GM21390 (cell line): ENCODE data around the gene RBP7.
"Not testable (repeated sequence)": the region's sequence is repeated elsewhere in the genome, so short reads cannot be mapped to it uniquely, and the experiment has no call there.

Experiments used
- ATAC-seq: cut with Tn5 transposase; IDR thresholded peaks from one replicate; pipeline ENCODE4 v1.9.1; 2021; ENCODE audit not compliant: unreplicated experiment

The RBP7 gene

GRCh38 chr1:9996624-9997582 lies at the start of gene RBP7:
RBP7 (plus strand) TSS chr1:9997228; CDS start chr1:9997259, 31 bp downstream.
- no peak for ATAC-seq

- ATAC-seq, result no peak
Measured at GRCh38 chr1:9957726-9958125, 39.3 kb upstream of the RBP7 start.

- ATAC-seq, result no peak
Measured at GRCh38 chr1:9960011-9960410, 37.0 kb upstream of the RBP7 start.

- ATAC-seq, result no peak
Measured at GRCh38 chr1:9960706-9961562, 36.1 kb upstream of the RBP7 start.

- ATAC-seq, result no peak
Measured at GRCh38 chr1:9984253-9984652, 12.8 kb upstream of the RBP7 start.

- ATAC-seq, result no peak
Measured at GRCh38 chr1:9985001-9985400, 12.0 kb upstream of the RBP7 start.

GRCh38 chr1:9989773-9990172 lies 7.3 kb upstream of the RBP7 start:
- no peak for ATAC-seq

GRCh38 chr1:9990944-9991343 lies 6.1 kb upstream of the RBP7 start:
- no peak for ATAC-seq

- ATAC-seq, result no peak
Measured at GRCh38 chr1:9992910-9993309, 4.1 kb upstream of the RBP7 start.

GRCh38 chr1:9993561-9994075 lies 3.4 kb upstream of the RBP7 start:
- no peak for ATAC-seq

GRCh38 chr1:10001016-10001665 lies 4.1 kb downstream of the RBP7 start:
- no peak for ATAC-seq

GRCh38 chr1:10005248-10005647 lies 8.2 kb downstream of the RBP7 start:
- ATAC-seq, result not testable (repeated sequence)

GRCh38 chr1:10007169-10007568 lies 10.1 kb downstream of the RBP7 start:
- no peak for ATAC-seq

GRCh38 chr1:10014016-10014415 lies 17.0 kb downstream of the RBP7 start:
- no peak for ATAC-seq

GRCh38 chr1:10019561-10019960 lies 22.5 kb downstream of the RBP7 start:
- no peak for ATAC-seq

- no peak for ATAC-seq
Measured at GRCh38 chr1:10020086-10020485, 23.1 kb downstream of the RBP7 start.

GRCh38 chr1:10020678-10021077 lies 23.6 kb downstream of the RBP7 start:
- ATAC-seq, result not testable (repeated sequence)

- ATAC-seq, result not testable (repeated sequence)
Measured at GRCh38 chr1:10021992-10022391, 25.0 kb downstream of the RBP7 start.

GRCh38 chr1:10022656-10023055 lies 25.6 kb downstream of the RBP7 start:
- ATAC-seq, result no peak

- ATAC-seq, result no peak
Measured at GRCh38 chr1:10025354-10025753, 28.3 kb downstream of the RBP7 start.

GRCh38 chr1:10027027-10027426 lies 30.0 kb downstream of the RBP7 start:
- ATAC-seq, result no peak
